ENCODE measurements around the gene CLRN1.

The CLRN1 gene

GRCh38 chr3:150913133-150913922, 59.2 kb downstream of the CLRN1 start:
- Histone ChIP-seq H3K9me3 (ENCODE audit: insufficient read depth, low read depth, low read length) (no peaks in the 10 kb centered on the region), H3K27me3 (ENCODE audit: insufficient read depth, low read length) (no peaks in the 10 kb centered on the region), H3K36me3 (ENCODE audit: insufficient read depth, low read depth, low read length) (no peaks in the 10 kb centered on the region), H3K4me1 (ENCODE audit: insufficient read depth, low read length) (peaks cover 7% of the 10 kb centered on the region; the same call in 1 of the 2 replicates), H3K27ac (ENCODE audit: low read length) (no peak overlapping the region), H3K4me3 (ENCODE audit: low read length) (no peak overlapping the region), H3K9ac (ENCODE audit: low read depth, low read length) (no peak overlapping the region)

- Histone ChIP-seq H3K27ac (ENCODE audit: low read length) (no peak overlapping the region), H3K27me3 (ENCODE audit: insufficient read depth, low read length) (no peaks in the 10 kb centered on the region), H3K9ac (ENCODE audit: low read depth, low read length) (no peak overlapping the region), H3K4me3 (ENCODE audit: low read length) (no peak overlapping the region), H3K36me3 (ENCODE audit: insufficient read depth, low read depth, low read length) (no peaks in the 10 kb centered on the region), H3K9me3 (ENCODE audit: insufficient read depth, low read depth, low read length) (no peaks in the 10 kb centered on the region), H3K4me1 (ENCODE audit: insufficient read depth, low read length) (no peaks in the 10 kb centered on the region)
Observed at GRCh38 chr3:150912501-150912900, 60.0 kb downstream of the CLRN1 start.

- no peaks in the 10 kb centered on the region for H3K4me1 ChIP-seq (ENCODE audit: insufficient read depth, low read length)
- no peaks in the 10 kb centered on the region for H3K36me3 ChIP-seq (ENCODE audit: insufficient read depth, low read depth, low read length)
- H3K27ac ChIP-seq (ENCODE audit: low read length) = no peak overlapping the region
- H3K4me3 ChIP-seq (ENCODE audit: low read length) = no peak overlapping the region
- H3K9ac ChIP-seq (ENCODE audit: low read depth, low read length) = no peak overlapping the region
- no peaks in the 10 kb centered on the region for H3K27me3 ChIP-seq (ENCODE audit: insufficient read depth, low read length)
- H3K9me3 ChIP-seq (ENCODE audit: insufficient read depth, low read depth, low read length) = no peaks in the 10 kb centered on the region
Observed at GRCh38 chr3:150911771-150912170, 60.8 kb downstream of the CLRN1 start.

- H3K27ac ChIP-seq (ENCODE audit: low read length) = no peak overlapping the region
- no peaks in the 10 kb centered on the region for H3K36me3 ChIP-seq (ENCODE audit: insufficient read depth, low read depth, low read length)
- H3K4me3 ChIP-seq (ENCODE audit: low read length) = no peak overlapping the region
- no peak overlapping the region for H3K9ac ChIP-seq (ENCODE audit: low read depth, low read length)
- H3K27me3 ChIP-seq (ENCODE audit: insufficient read depth, low read length) = no peaks in the 10 kb centered on the region
- H3K4me1 ChIP-seq (ENCODE audit: insufficient read depth, low read length) = no peaks in the 10 kb centered on the region
- no peaks in the 10 kb centered on the region for H3K9me3 ChIP-seq (ENCODE audit: insufficient read depth, low read depth, low read length)
Observed at GRCh38 chr3:150906461-150906860, 66.1 kb downstream of the CLRN1 start.

DNA sequence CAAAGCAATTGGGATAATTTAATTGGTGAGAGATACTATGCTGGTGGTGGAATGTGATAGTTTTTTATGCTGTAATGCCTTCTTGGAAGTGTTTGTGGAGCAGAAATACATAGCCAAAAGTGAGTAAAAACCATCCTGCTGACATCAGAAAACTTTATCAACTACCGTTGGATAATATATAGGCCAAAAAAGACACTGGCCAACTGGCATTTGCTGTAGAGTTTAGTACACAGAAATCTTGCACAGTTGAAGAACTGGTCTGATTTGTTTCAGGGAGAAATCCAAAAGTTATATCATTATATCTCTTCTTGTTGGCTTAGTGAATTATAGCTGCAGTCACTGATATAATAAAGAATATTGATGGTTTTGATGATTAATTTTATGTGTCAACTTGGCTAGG, 66.8 kb downstream of the CLRN1 start:
- H3K27me3 ChIP-seq (ENCODE audit: insufficient read depth, low read length) = no peaks in the 10 kb centered on the region
- H3K27ac ChIP-seq (ENCODE audit: low read length) = no peak overlapping the region
- no peaks in the 10 kb centered on the region for H3K36me3 ChIP-seq (ENCODE audit: insufficient read depth, low read depth, low read length)
- H3K4me1 ChIP-seq (ENCODE audit: insufficient read depth, low read length) = no peaks in the 10 kb centered on the region
- no peak overlapping the region for H3K4me3 ChIP-seq (ENCODE audit: low read length)
- H3K9ac ChIP-seq (ENCODE audit: low read depth, low read length) = no peak overlapping the region
- H3K9me3 ChIP-seq (ENCODE audit: insufficient read depth, low read depth, low read length) = no peaks in the 10 kb centered on the region

- no peak within 1 kb of the TSS for H3K27ac ChIP-seq (ENCODE audit: low read length)
- no peak within 1 kb of the TSS for H3K4me3 ChIP-seq (ENCODE audit: low read length)
- no peaks in the 10 kb centered on the region for H3K36me3 ChIP-seq (ENCODE audit: insufficient read depth, low read depth, low read length)
- H3K9ac ChIP-seq (ENCODE audit: low read depth, low read length) = no peak within 1 kb of the TSS
- H3K27me3 ChIP-seq (ENCODE audit: insufficient read depth, low read length) = no peaks in the 10 kb centered on the region
- H3K9me3 ChIP-seq (ENCODE audit: insufficient read depth, low read depth, low read length) = no peaks in the 10 kb centered on the region
- no peaks in the 10 kb centered on the region for H3K4me1 ChIP-seq (ENCODE audit: insufficient read depth, low read length)
Observed at GRCh38 chr3:150905339-150905738, 67.2 kb downstream of the CLRN1 start, which contains the start of gene MINDY4B. Gene MINDY4B (minus strand): TSS chr3:150905439. CDS start chr3:150905439, 0 bp downstream.

DNA sequence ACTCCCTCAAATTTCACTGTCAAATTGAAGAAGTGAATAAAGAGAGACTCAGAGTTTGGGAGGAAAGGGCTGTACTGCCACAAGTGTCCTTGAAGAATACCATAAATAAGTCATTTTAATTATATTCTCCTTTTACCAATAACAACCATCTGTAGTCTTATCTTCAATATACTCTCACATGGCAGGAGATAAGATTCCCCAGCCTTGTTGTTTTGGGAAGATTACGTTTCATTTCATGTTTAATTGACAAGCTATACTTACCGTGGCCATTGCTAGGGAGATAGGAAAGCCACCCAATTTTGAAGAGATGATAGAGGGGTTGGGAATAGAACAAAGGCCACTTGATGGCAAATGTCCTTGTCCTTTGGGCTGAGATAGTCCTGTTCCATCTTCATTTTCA, 69.5 kb downstream of the CLRN1 start:
- Histone ChIP-seq H3K36me3 (ENCODE audit: insufficient read depth, low read depth, low read length) (no peaks in the 10 kb centered on the region), H3K27ac (ENCODE audit: low read length) (no peak overlapping the region), H3K4me1 (ENCODE audit: insufficient read depth, low read length) (no peaks in the 10 kb centered on the region; the same call in 1 of the 2 replicates), H3K9me3 (ENCODE audit: insufficient read depth, low read depth, low read length) (no peaks in the 10 kb centered on the region), H3K9ac (ENCODE audit: low read depth, low read length) (no peak overlapping the region), H3K4me3 (ENCODE audit: low read length) (no peak overlapping the region), H3K27me3 (ENCODE audit: insufficient read depth, low read length) (no peaks in the 10 kb centered on the region)

GRCh38 chr3:150901793-150902192, 70.7 kb downstream of the CLRN1 start:
- Histone ChIP-seq H3K36me3 (ENCODE audit: insufficient read depth, low read depth, low read length) (no peaks in the 10 kb centered on the region), H3K9ac (ENCODE audit: low read depth, low read length) (no peak overlapping the region), H3K4me3 (ENCODE audit: low read length) (no peak overlapping the region), H3K27ac (ENCODE audit: low read length) (no peak overlapping the region), H3K4me1 (ENCODE audit: insufficient read depth, low read length) (no peaks in the 10 kb centered on the region; the same call in 1 of the 2 replicates), H3K27me3 (ENCODE audit: insufficient read depth, low read length) (no peaks in the 10 kb centered on the region), H3K9me3 (ENCODE audit: insufficient read depth, low read depth, low read length) (no peaks in the 10 kb centered on the region)

- Histone ChIP-seq H3K9ac (ENCODE audit: low read depth, low read length) (no peak overlapping the region), H3K36me3 (ENCODE audit: insufficient read depth, low read depth, low read length) (no peaks in the 10 kb centered on the region), H3K27ac (ENCODE audit: low read length) (no peak overlapping the region), H3K9me3 (ENCODE audit: insufficient read depth, low read depth, low read length) (no peaks in the 10 kb centered on the region), H3K4me3 (ENCODE audit: low read length) (no peak overlapping the region), H3K4me1 (ENCODE audit: insufficient read depth, low read length) (no peaks in the 10 kb centered on the region; the same call in 1 of the 2 replicates), H3K27me3 (ENCODE audit: insufficient read depth, low read length) (no peaks in the 10 kb centered on the region)
Observed at GRCh38 chr3:150899141-150899540, 73.4 kb downstream of the CLRN1 start.

GRCh38 chr3:150898046-150898754, 74.3 kb downstream of the CLRN1 start:
- Histone ChIP-seq H3K4me3 (ENCODE audit: low read length) (no peak overlapping the region), H3K9ac (ENCODE audit: low read depth, low read length) (no peak overlapping the region), H3K27ac (ENCODE audit: low read length) (no peak overlapping the region), H3K9me3 (ENCODE audit: insufficient read depth, low read depth, low read length) (no peaks in the 10 kb centered on the region), H3K36me3 (ENCODE audit: insufficient read depth, low read depth, low read length) (no peaks in the 10 kb centered on the region), H3K27me3 (ENCODE audit: insufficient read depth, low read length) (no peaks in the 10 kb centered on the region), H3K4me1 (ENCODE audit: insufficient read depth, low read length) (no peaks in the 10 kb centered on the region; the same call in 1 of the 2 replicates)

DNA sequence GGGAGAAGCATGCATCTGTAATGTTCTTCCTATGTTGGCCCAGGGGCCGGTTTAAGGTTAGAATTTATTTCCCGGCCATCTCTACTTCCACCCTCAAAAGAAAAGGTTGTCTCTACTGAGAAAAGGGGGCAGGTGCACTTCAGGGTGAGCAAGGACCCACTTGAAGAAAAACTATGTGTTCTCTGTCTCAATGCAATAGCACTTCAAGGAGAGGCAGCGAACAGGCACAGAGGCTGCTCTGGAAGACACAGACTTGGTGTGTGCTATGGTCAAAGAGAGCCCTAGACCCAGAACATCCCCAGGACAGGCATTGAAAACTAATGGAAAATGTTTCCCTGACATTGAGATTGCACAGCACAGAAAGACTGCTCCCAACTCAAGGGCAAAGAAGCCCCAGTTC, 74.9 kb downstream of the CLRN1 start:
- H3K4me3 ChIP-seq (ENCODE audit: low read length) = no peak overlapping the region
- H3K9ac ChIP-seq (ENCODE audit: low read depth, low read length) = no peak overlapping the region
- H3K27me3 ChIP-seq (ENCODE audit: insufficient read depth, low read length) = no peaks in the 10 kb centered on the region
- no peaks in the 10 kb centered on the region for H3K36me3 ChIP-seq (ENCODE audit: insufficient read depth, low read depth, low read length)
- no peaks in the 10 kb centered on the region; the same call in 1 of the 2 replicates for H3K4me1 ChIP-seq (ENCODE audit: insufficient read depth, low read length)
- H3K9me3 ChIP-seq (ENCODE audit: insufficient read depth, low read depth, low read length) = no peaks in the 10 kb centered on the region
- H3K27ac ChIP-seq (ENCODE audit: low read length) = no peak overlapping the region

DNA sequence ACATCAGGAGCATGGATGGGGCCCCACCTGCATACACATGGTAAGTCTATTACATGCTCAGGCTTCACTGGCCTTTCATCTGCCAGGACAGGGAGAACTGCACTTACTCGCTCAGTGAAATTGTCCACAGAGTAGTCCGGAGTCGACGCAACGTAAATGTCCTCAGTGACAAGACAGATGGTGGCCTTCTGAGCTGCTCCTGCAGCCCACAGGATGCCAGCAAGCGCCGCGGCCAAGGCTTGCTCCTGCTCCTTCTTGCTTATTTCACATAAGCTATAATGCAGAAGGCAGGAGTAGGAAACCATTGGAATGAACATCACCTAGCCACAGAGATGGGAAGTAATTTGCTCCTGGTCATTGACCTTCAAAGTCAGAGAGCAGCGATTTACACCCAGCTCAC, 81.7 kb downstream of the CLRN1 start:
- H3K9me3 ChIP-seq (ENCODE audit: insufficient read depth, low read depth, low read length) = no peaks in the 10 kb centered on the region
- no peak overlapping the region for H3K9ac ChIP-seq (ENCODE audit: low read depth, low read length)
- H3K36me3 ChIP-seq (ENCODE audit: insufficient read depth, low read depth, low read length) = no peaks in the 10 kb centered on the region
- H3K27ac ChIP-seq (ENCODE audit: low read length) = no peak overlapping the region
- H3K27me3 ChIP-seq (ENCODE audit: insufficient read depth, low read length) = no peaks in the 10 kb centered on the region
- no peaks in the 10 kb centered on the region for H3K4me1 ChIP-seq (ENCODE audit: insufficient read depth, low read length)
- no peak overlapping the region for H3K4me3 ChIP-seq (ENCODE audit: low read length)

All from iPS-20b (cell line).